ENCODE results near the gene TMEM218.

DNA sequence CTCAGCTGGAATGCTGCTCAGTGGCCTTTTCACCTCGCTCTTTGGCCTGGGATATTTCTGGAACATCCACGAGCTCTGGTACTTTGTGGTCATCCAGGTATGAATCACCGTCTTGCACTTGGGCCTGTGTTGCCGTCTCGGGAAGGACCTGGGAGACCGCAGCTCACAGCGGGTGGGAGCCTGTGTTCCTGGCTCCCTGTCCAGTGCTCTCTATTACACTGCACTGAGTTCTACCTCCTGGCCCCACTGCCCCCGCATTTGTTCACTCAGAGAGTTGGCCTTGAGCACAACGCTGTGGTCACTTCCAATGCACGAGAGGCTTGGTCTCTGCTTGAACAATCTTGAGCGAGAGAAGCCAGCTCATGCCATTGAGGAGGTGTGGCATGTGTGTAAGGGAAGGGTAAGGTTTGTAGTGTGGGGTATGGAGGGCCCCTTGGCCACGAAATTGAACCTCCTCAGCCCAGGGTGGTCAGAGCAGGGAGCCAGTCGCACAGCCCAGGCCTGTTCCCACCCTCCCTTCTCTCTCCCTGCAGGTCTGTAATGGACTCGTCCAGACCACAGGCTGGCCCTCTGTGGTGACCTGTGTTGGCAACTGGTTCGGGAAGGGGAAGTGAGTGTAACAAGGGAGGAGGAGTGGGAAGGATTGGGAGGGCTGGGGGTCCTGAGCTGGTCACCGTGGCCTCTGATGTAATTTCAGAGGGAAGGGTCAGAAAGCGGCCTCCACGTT, 32.1 kb downstream of the TMEM218 start:
- TF ChIP-seq, protein P1, sequence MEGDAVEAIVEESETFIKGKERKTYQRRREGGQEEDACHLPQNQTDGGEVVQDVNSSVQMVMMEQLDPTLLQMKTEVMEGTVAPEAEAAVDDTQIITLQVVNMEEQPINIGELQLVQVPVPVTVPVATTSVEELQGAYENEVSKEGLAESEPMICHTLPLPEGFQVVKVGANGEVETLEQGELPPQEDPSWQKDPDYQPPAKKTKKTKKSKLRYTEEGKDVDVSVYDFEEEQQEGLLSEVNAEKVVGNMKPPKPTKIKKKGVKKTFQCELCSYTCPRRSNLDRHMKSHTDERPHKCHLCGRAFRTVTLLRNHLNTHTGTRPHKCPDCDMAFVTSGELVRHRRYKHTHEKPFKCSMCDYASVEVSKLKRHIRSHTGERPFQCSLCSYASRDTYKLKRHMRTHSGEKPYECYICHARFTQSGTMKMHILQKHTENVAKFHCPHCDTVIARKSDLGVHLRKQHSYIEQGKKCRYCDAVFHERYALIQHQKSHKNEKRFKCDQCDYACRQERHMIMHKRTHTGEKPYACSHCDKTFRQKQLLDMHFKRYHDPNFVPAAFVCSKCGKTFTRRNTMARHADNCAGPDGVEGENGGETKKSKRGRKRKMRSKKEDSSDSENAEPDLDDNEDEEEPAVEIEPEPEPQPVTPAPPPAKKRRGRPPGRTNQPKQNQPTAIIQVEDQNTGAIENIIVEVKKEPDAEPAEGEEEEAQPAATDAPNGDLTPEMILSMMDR (IDR thresholded peaks at IDR 0.05 in 2 of 3, conservative IDR thresholded peaks at IDR 0.05 in 1 of 3; ENCODE audit: borderline replicate concordance in 1 of 3, insufficient read depth in 1 of 3, low read depth in 2 of 3, low read length in 2 of 3), result no peak
- TF ChIP-seq EGR1 (IDR thresholded peaks at IDR 0.05; ENCODE audit: low read depth), result no peak

Measured in HCT116 (cell line).